ENCODE results near the gene ZMAT5.

Gene ZMAT5

GRCh38 chr22:29790061-29790460 lies 23.3 kb upstream of the ZMAT5 start:
- no peak for TF ChIP-seq ZNF488 (tag by site-specific recombination; IDR thresholded peaks at IDR 0.05)
- peak; percentile 89 for TF ChIP-seq ZNF768 (tag by site-specific recombination; IDR thresholded peaks at IDR 0.05)
- CTCF ChIA-PET = no interaction called here
- no peak overlapping the region for H3K4me3 ChIP-seq (ENCODE audit: low read depth, low read length)
- H3K27ac ChIP-seq (ENCODE audit: extremely low read depth, low read depth, low read length) = no peak overlapping the region
- H3K36me3 ChIP-seq (ENCODE audit: control insufficient read depth in 2 of 2, insufficient read depth in 1 of 2, low read length in 2 of 2) = peaks cover 18 to 74% of the 10 kb centered on the region in 2 experiments
- no peaks in the 10 kb centered on the region for H3K4me1 ChIP-seq (ENCODE audit: control insufficient read depth, insufficient read depth, low read length)
- POLR2A ChIA-PET = no interaction called here
- no peaks in the 10 kb centered on the region for H3K9me3 ChIP-seq (ENCODE audit: control insufficient read depth, insufficient read depth, low read depth, low read length)

- TF ChIP-seq ZNF624 (tag by site-specific recombination; IDR thresholded peaks at IDR 0.05) (no peak), ZNF37A (tag by site-specific recombination; IDR thresholded peaks at IDR 0.05) (no peak), ZNF549 (tag by site-specific recombination; IDR thresholded peaks at IDR 0.05) (no peak), TCF7L2 (IDR thresholded peaks at IDR 0.05; ENCODE audit: borderline replicate concordance, low read depth, low read length) (no peak), PRDM2 (tag by site-specific recombination; IDR thresholded peaks at IDR 0.05; ENCODE audit: borderline replicate concordance) (no peak), ZNF692 (tag by site-specific recombination; IDR thresholded peaks at IDR 0.05) (no peak)
- POLR2A ChIA-PET = no interaction called here
- CTCF ChIA-PET = interaction anchor here (0.5 to 0.8 kb wide), 5 partner anchors 16 to 129 kb away, joined by 3 to 4 read pairs (median 3); no protein-coding TSS in a partner anchor
- peaks cover 18 to 68% of the 10 kb centered on the region in 2 experiments for H3K36me3 ChIP-seq (ENCODE audit: control insufficient read depth in 2 of 2, insufficient read depth in 1 of 2, low read length in 2 of 2)
- H3K27ac ChIP-seq (ENCODE audit: extremely low read depth, low read depth, low read length) = no peak overlapping the region
- no peaks in the 10 kb centered on the region for H3K4me1 ChIP-seq (ENCODE audit: control insufficient read depth, insufficient read depth, low read length)
- no peaks in the 10 kb centered on the region for H3K9me3 ChIP-seq (ENCODE audit: control insufficient read depth, insufficient read depth, low read depth, low read length)
- H3K4me3 ChIP-seq (ENCODE audit: low read depth, low read length) = no peak overlapping the region
These were observed 21.8 kb upstream of the ZMAT5 start for GRCh38 chr22:29788339-29789279.

GRCh38 chr22:29787371-29787980 lies 20.7 kb upstream of the ZMAT5 start:
- Histone ChIP-seq H3K4me1 (ENCODE audit: control insufficient read depth, insufficient read depth, low read length) (no peaks in the 10 kb centered on the region), H3K4me3 (ENCODE audit: low read depth, low read length) (no peak overlapping the region), H3K9me3 (ENCODE audit: control insufficient read depth, insufficient read depth, low read depth, low read length) (no peaks in the 10 kb centered on the region), H3K27ac (ENCODE audit: extremely low read depth, low read depth, low read length) (no peak overlapping the region), H3K36me3 (ENCODE audit: control insufficient read depth in 2 of 2, insufficient read depth in 1 of 2, low read length in 2 of 2) (peaks cover 12 to 57% of the 10 kb centered on the region in 2 experiments)
- TF ChIP-seq EGR2 (tag by site-specific recombination; IDR thresholded peaks at IDR 0.05; ENCODE audit: low read depth) (0 out of 2 replicates have a peak, but pooled peaks have one; percentile 8), ZNF114 (tag by site-specific recombination; IDR thresholded peaks at IDR 0.05) (no peak), REPIN1 (tag by site-specific recombination; IDR thresholded peaks at IDR 0.05; ENCODE audit: low read depth) (no peak), ZNF449 (tag by site-specific recombination; IDR thresholded peaks at IDR 0.05) (peak; percentile 73; the same call in 1 of the 2 replicates), PRDM10 (tag by site-specific recombination; IDR thresholded peaks at IDR 0.05) (no peak)
- ChIA-PET CTCF (interaction anchor here (0.7 kb wide), 1 partner anchor 77 kb away, joined by 3 read pairs; no protein-coding TSS in a partner anchor), POLR2A (no interaction called here)

All from HEK293 (cell line).